Measurements from ENCODE around the gene ERICH6B. TPM values are rescaled to one million over a fixed set of nuclear protein-coding genes. Genes with fewer than 3 reads are reported as not detected.

ERICH6B gene
- total and polyA plus RNA-seq, 10 of the 15 experiments (the other 5 are each of a cell fraction or from before 2014, with no cell fraction given) = 0.27 to 0.75 (median 0.33) TPM; not detected in 7

GRCh38 chr13:45576466-45576865 is 39.1 kb downstream of the ERICH6B start:
- no TSS peak for BruUV-seq (replicated peaks)
- CTCF ChIA-PET = no interaction called here
- FAIRE-seq = no peak

DNA sequence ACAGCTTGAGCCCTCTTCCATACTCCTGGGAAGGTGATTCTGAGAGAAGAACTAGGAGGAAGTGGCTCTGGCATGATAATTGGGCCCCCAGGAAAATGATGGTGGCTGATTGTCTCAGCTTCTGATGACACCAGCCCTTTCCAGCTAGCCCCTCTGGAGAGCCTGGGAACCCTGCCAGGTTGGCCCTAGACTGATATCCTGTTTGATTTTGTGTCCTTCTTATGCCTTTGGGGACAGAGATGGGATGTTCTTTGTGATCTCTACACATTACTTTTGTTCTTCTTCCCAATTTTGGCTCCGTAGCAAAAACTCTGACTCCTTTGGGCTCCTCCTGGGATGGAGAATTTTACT is 39.7 kb downstream of the ERICH6B start:
- Histone ChIP-seq H3K9me3 (replicated peaks; ENCODE audit: control insufficient read depth, insufficient read depth, low read length) (no peaks in the 10 kb centered on the region), H4K20me1 (ENCODE audit: control insufficient read depth, insufficient read depth) (no peaks in the 10 kb centered on the region), H3K4me2 (ENCODE audit: control insufficient read depth, insufficient read depth) (no peak overlapping the region), H3K27me3 (replicated peaks in 1 of 2; ENCODE audit: control insufficient read depth in 2 of 2, insufficient read depth in 2 of 2, low read length in 1 of 2) (no peaks in the 10 kb centered on the region; a peak in 1 of 4 replicates), H3K27ac (ENCODE audit: control insufficient read depth, insufficient read depth) (no peak overlapping the region), H2AFZ (ENCODE audit: control insufficient read depth, low read depth, low read length) (no peak overlapping the region), H3K4me1 (ENCODE audit: control insufficient read depth, insufficient read depth, low read length) (no peaks in the 10 kb centered on the region), H3K4me3 (no peak overlapping the region), H3K9ac (ENCODE audit: control insufficient read depth, insufficient read depth, low read length) (no peak overlapping the region), H3K36me3 (ENCODE audit: control insufficient read depth in 2 of 2, insufficient read depth in 2 of 2, low read length in 1 of 2) (no peaks in the 10 kb centered on the region), H3K79me2 (ENCODE audit: control insufficient read depth, insufficient read depth, low read length) (no peaks in the 10 kb centered on the region)
- RAD21 ChIA-PET (ENCODE audit: unreplicated experiment) = no interaction called here
- POLR2A ChIA-PET = no interaction called here
- 0% methylated on average over 1 of the region's 1 CpG for WGBS (ENCODE audit: insufficient coverage, insufficient replicate concordance, low lambda C conversion rate, missing lambda C conversion rate)
- DNase-seq (ENCODE audit: low read depth, low spot score) (no peak), ATAC-seq (no peak), FAIRE-seq (no peak)
- in situ Hi-C loops (cut with MboI) (no loop called here), intact Hi-C loops (cut with micrococcal nuclease; ENCODE audit: unreplicated experiment) (no loop called here)
- SMC1A ChIA-PET (ENCODE audit: uncharacterized antibody, unreplicated experiment) = interaction anchor here (1.7 kb wide), 1 partner anchor 153 kb away, joined by 3 read pairs; no protein-coding TSS in a partner anchor
- BruUV-seq (replicated peaks) = no TSS peak
- CTCF ChIA-PET = interaction anchor here (0.6 kb wide), 1 partner anchor 26 kb away, joined by 3 read pairs; no protein-coding TSS in a partner anchor
- TF ChIP-seq E2F4 (IDR thresholded peaks at IDR 0.05; ENCODE audit: low read depth, low read length) (no peak), IRF4 (IDR thresholded peaks at IDR 0.05; ENCODE audit: low read depth, low read length) (no peak), STAT1 (conservative IDR thresholded peaks at IDR 0.05) (no peak), KLF5 (IDR thresholded peaks at IDR 0.05; ENCODE audit: partially characterized antibody) (no peak), SUZ12 (IDR thresholded peaks at IDR 0.05; ENCODE audit: unreplicated experiment) (no peak), BCLAF1 (IDR thresholded peaks at IDR 0.05) (no peak), FOS (IDR thresholded peaks at IDR 0.05; ENCODE audit: borderline replicate concordance, extremely low read depth, insufficient read length) (no peak), BACH1 (IDR thresholded peaks at IDR 0.05; ENCODE audit: borderline replicate concordance) (no peak), CHD2 (IDR thresholded peaks at IDR 0.05; ENCODE audit: borderline replicate concordance, low read depth, low read length) (no peak), TARDBP (IDR thresholded peaks at IDR 0.05; ENCODE audit: borderline replicate concordance) (no peak)
- TF ChIP-seq, protein P1, sequence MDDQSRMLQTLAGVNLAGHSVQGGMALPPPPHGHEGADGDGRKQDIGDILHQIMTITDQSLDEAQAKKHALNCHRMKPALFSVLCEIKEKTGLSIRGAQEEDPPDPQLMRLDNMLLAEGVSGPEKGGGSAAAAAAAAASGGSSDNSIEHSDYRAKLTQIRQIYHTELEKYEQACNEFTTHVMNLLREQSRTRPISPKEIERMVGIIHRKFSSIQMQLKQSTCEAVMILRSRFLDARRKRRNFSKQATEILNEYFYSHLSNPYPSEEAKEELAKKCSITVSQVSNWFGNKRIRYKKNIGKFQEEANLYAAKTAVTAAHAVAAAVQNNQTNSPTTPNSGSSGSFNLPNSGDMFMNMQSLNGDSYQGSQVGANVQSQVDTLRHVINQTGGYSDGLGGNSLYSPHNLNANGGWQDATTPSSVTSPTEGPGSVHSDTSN (IDR thresholded peaks at IDR 0.05; ENCODE audit: insufficient replicate concordance, low read depth, low read length) = no peak

More at GRCh38 chr13:45576466-45576865, 39.1 kb downstream of the ERICH6B start:
- in situ Hi-C loops (cut with MboI) (no loop called here), intact Hi-C loops (cut with micrococcal nuclease; ENCODE audit: unreplicated experiment) (no loop called here)
- no peak overlapping the region for H3K4me3 ChIP-seq
- no peaks in the 10 kb centered on the region for H3K9me3 ChIP-seq (replicated peaks; ENCODE audit: control insufficient read depth, insufficient read depth, low read length)
- no peak overlapping the region for H2AFZ ChIP-seq (ENCODE audit: control insufficient read depth, low read depth, low read length)
- POLR2A ChIA-PET = no interaction called here
- WGBS (ENCODE audit: insufficient coverage, insufficient replicate concordance, low lambda C conversion rate, missing lambda C conversion rate) = 5% methylated on average over 4 of the region's 4 CpGs
- no peak overlapping the region for H3K9ac ChIP-seq (ENCODE audit: control insufficient read depth, insufficient read depth, low read length)
- no peaks in the 10 kb centered on the region; a peak in 1 of 4 replicates for H3K27me3 ChIP-seq (replicated peaks in 1 of 2; ENCODE audit: control insufficient read depth in 2 of 2, insufficient read depth in 2 of 2, low read length in 1 of 2)
- no peak for ATAC-seq
- RAD21 ChIA-PET (ENCODE audit: unreplicated experiment) = no interaction called here
- H4K20me1 ChIP-seq (ENCODE audit: control insufficient read depth, insufficient read depth) = no peaks in the 10 kb centered on the region
- no peak overlapping the region for H3K27ac ChIP-seq (ENCODE audit: control insufficient read depth, insufficient read depth)
- no peaks in the 10 kb centered on the region for H3K4me1 ChIP-seq (ENCODE audit: control insufficient read depth, insufficient read depth, low read length)
- SMC1A ChIA-PET (ENCODE audit: uncharacterized antibody, unreplicated experiment) = interaction anchor here (0.7 to 1.7 kb wide), 4 partner anchors 37 to 152 kb away, joined by 3 to 4 read pairs (median 3); no protein-coding TSS in a partner anchor
- DNase-seq (ENCODE audit: low read depth, low spot score) = no peak
- TF ChIP-seq RELA (IDR thresholded peaks at IDR 0.05; ENCODE audit: borderline replicate concordance, partially characterized antibody) (no peak), RBBP5 (conservative IDR thresholded peaks at IDR 0.05) (no peak), NR2C2 (IDR thresholded peaks at IDR 0.05; ENCODE audit: borderline replicate concordance, control insufficient read depth, insufficient read length, low read depth) (no peak), SUZ12 (IDR thresholded peaks at IDR 0.05; ENCODE audit: unreplicated experiment) (no peak), SMAD5 (IDR thresholded peaks at IDR 0.05; ENCODE audit: low read depth) (no peak), YBX1 (IDR thresholded peaks at IDR 0.05) (no peak), SIN3A (IDR thresholded peaks at IDR 0.05; ENCODE audit: low read depth, low read length) (no peak), SREBF1 (IDR thresholded peaks at IDR 0.05; ENCODE audit: low read length) (no peak)
- H3K79me2 ChIP-seq (ENCODE audit: control insufficient read depth, insufficient read depth, low read length) = no peaks in the 10 kb centered on the region
- no peaks in the 10 kb centered on the region for H3K36me3 ChIP-seq (ENCODE audit: control insufficient read depth in 2 of 2, insufficient read depth in 2 of 2, low read length in 1 of 2)
- H3K4me2 ChIP-seq (ENCODE audit: control insufficient read depth, insufficient read depth) = no peak overlapping the region
